Peyer's patch (tissue), 4 donors: ENCODE data around the gene FXR2.

Experiments
- POLR2A ChIP-seq, 2 donors: fragments of 450-650 bp; IDR thresholded peaks; one replicate each; pipeline ENCODE4 v1.5.1; 2017; ENCODE audit warnings: antibody characterized with exemption in 2 of 2, mild to moderate bottlenecking in 2 of 2, moderate library complexity in 2 of 2
- TF ChIP-seq, protein P1 (sequence below), 6 experiments: fragments of 450-650 bp in 4 of 6; fragments of 200-600 bp in 2 of 6; sonication (generic) in 1 of 6; IDR thresholded peaks; one replicate each; pipeline ENCODE4 v1.5.1; 2017 to 2019; ENCODE audit warnings: antibody characterized with exemption in 6 of 6, mild to moderate bottlenecking in 3 of 6, moderate library complexity in 1 of 6

DNA sequence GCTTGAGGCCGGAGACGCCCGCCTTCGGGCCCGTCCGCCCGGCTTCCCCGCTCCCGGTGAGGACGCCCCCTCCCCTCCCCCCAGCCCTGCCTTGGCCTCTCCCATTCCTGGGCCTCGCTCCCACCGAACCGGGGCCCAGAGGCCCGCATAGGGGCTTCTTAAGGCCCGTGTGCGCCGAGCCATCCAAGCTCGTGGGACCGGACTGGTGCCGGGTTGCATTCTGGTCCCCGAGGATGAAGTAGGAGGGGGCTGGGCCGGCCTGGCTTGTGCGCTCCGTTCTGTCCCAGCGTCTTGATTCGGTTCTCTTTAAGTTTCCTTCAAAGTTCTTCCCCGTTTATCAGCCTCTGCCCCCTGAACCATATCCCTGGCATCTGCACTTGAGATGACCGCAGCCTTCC, 52.5 kb downstream of the FXR2 start:
- TF ChIP-seq POLR2A (IDR thresholded peaks at IDR 0.05), result no peak
- TF ChIP-seq, protein P1, sequence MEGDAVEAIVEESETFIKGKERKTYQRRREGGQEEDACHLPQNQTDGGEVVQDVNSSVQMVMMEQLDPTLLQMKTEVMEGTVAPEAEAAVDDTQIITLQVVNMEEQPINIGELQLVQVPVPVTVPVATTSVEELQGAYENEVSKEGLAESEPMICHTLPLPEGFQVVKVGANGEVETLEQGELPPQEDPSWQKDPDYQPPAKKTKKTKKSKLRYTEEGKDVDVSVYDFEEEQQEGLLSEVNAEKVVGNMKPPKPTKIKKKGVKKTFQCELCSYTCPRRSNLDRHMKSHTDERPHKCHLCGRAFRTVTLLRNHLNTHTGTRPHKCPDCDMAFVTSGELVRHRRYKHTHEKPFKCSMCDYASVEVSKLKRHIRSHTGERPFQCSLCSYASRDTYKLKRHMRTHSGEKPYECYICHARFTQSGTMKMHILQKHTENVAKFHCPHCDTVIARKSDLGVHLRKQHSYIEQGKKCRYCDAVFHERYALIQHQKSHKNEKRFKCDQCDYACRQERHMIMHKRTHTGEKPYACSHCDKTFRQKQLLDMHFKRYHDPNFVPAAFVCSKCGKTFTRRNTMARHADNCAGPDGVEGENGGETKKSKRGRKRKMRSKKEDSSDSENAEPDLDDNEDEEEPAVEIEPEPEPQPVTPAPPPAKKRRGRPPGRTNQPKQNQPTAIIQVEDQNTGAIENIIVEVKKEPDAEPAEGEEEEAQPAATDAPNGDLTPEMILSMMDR (IDR thresholded peaks at IDR 0.05), result no peak
